Right renal cortex interstitium (tissue), 3 donors: ENCODE data around the gene GMPR. TPM values are rescaled to one million over a fixed set of nuclear protein-coding genes. Genes with fewer than 3 reads are reported as not detected.
"Not testable (repeated sequence)": the region's sequence is repeated elsewhere in the genome, so short reads cannot be mapped to it uniquely, and the experiment has no call there.

Experiments used
- DNase-seq, 3 donors: peaks; one replicate each; pipeline ENCODE4 v3.0.0-alpha.2; 2013; ENCODE audit warnings: low read depth in 3 of 3, low spot score in 2 of 3
- polyA plus RNA-seq, 3 donors: library from polyadenylated mRNA; unstranded; fragments of 120-200 nt; gene quantifications; one replicate each; pipeline ENCODE4 v1.2.1, GENCODE V29; 2013; ENCODE audit not compliant: insufficient read length in 3 of 3

Gene GMPR
- polyA plus RNA-seq, 3 donors: 11.9 to 14.9 (median 12.8) TPM

- no peak for DNase-seq
These were observed 14.0 kb upstream of the GMPR start for GRCh38 chr6:16224409-16224808.

GRCh38 chr6:16225062-16225731 lies 13.2 kb upstream of the GMPR start:
- DNase-seq: not testable (repeated sequence)

- not testable (repeated sequence) for DNase-seq
These were observed 12.0 kb upstream of the GMPR start for GRCh38 chr6:16226117-16227047.

- DNase-seq: no peak
These were observed 11.3 kb upstream of the GMPR start for GRCh38 chr6:16227048-16227562.

GRCh38 chr6:16227605-16228004 lies 10.8 kb upstream of the GMPR start:
- no peak for DNase-seq

- DNase-seq: no peak
These were observed 10.3 kb upstream of the GMPR start for GRCh38 chr6:16228043-16228442.

GRCh38 chr6:16228709-16229665 lies 9.4 kb upstream of the GMPR start:
- DNase-seq: no peak

- no peak for DNase-seq
These were observed 8.7 kb upstream of the GMPR start for GRCh38 chr6:16229700-16230099.

- no peak for DNase-seq
These were observed 7.4 kb upstream of the GMPR start for GRCh38 chr6:16230953-16231352.

GRCh38 chr6:16232086-16232485 lies 6.3 kb upstream of the GMPR start:
- no peak for DNase-seq

- DNase-seq: no peak
These were observed 2.3 kb upstream of the GMPR start for GRCh38 chr6:16236009-16236501.

GRCh38 chr6:16236631-16237199 lies 1.7 kb upstream of the GMPR start:
- DNase-seq: no peak

- DNase-seq: no peak
These were observed 1.1 kb upstream of the GMPR start for GRCh38 chr6:16237242-16237641.

GRCh38 chr6:16238963-16239797 lies 793 bp downstream of the GMPR start:
- no peak for DNase-seq

- DNase-seq: no peak
These were observed 1.4 kb downstream of the GMPR start for GRCh38 chr6:16239798-16240123.

- no peak for DNase-seq
These were observed 2.4 kb downstream of the GMPR start for GRCh38 chr6:16240589-16241320.

GRCh38 chr6:16241321-16241689 lies 2.9 kb downstream of the GMPR start:
- DNase-seq: no peak

GRCh38 chr6:16243055-16243454 lies 4.7 kb downstream of the GMPR start:
- no peak for DNase-seq

- no peak for DNase-seq
These were observed 5.3 kb downstream of the GMPR start for GRCh38 chr6:16243664-16244063.
